ENCODE results near the gene QRICH1. TPM values are rescaled to one million over a fixed set of nuclear protein-coding genes. Genes with fewer than 3 reads are reported as not detected.

QRICH1 gene
- total and polyA plus RNA-seq, 10 donors: 35.9 to 127 (median 101) TPM

GRCh38 chr3:49022688-49023171 is 71.1 kb downstream of the QRICH1 start:
- Histone ChIP-seq H3K9me3 (no peaks in the 10 kb centered on the region), H3K36me3 (peaks cover 0 to 51% (median 39%) of the 10 kb centered on the region in 6 donors), H3K4me1 (peaks cover 26 to 88% (median 64%) of the 10 kb centered on the region in 6 donors), H3K27me3 (replicated peaks in 1 of 7) (no peaks in the 10 kb centered on the region), H3K27ac (peak overlapping the region; percentile 98 to 100 (median 100)), H3K4me3 (peak overlapping the region; percentile 67 to 96 (median 88))
- intact Hi-C loops (cut with DNase I; ENCODE audit: low total_unique reads): loop anchor here (10.0 kb wide), 1 partner anchor 82 kb away; the partner anchor contains the start of gene QARS1
- no peak for DNase-seq
- 18 to 33% (median 26%) methylated on average over 10 to 12 of the region's 12 CpGs for WGBS, 5 donors
- TF ChIP-seq POLR2A (IDR thresholded peaks at IDR 0.05) (no peak), POLR2AphosphoS5 (IDR thresholded peaks at IDR 0.05) (no peak), CTCF (IDR thresholded peaks at IDR 0.05 in 8 of 11, conservative IDR thresholded peaks at IDR 0.05 in 3 of 11) (no peak)

- Histone ChIP-seq H3K4me1 (peaks cover 32 to 88% (median 66%) of the 10 kb centered on the region in 6 donors), H3K4me3 (peak within 1 kb of the TSS; percentile 67 to 96 (median 88)), H3K27me3 (replicated peaks in 1 of 7) (no peaks in the 10 kb centered on the region), H3K9me3 (no peaks in the 10 kb centered on the region), H3K27ac (peak within 1 kb of the TSS; percentile 98 to 100 (median 100)), H3K36me3 (peaks cover 0 to 45% (median 36%) of the 10 kb centered on the region in 6 donors)
- intact Hi-C loops (cut with DNase I; ENCODE audit: low total_unique reads): loop anchor here (10.0 kb wide), 1 partner anchor 83 kb away; the partner anchor contains the start of gene QARS1
- 1 to 6% (median 1%) methylated on average over 10 to 83 of the region's 83 CpGs for WGBS, 5 donors
- TF ChIP-seq POLR2AphosphoS5 (IDR thresholded peaks at IDR 0.05) (peak; percentile 88 to 94 (median 91)), POLR2A (IDR thresholded peaks at IDR 0.05) (peak in 2 of 3 donors; percentile 68 to 77), CTCF (IDR thresholded peaks at IDR 0.05 in 8 of 11, conservative IDR thresholded peaks at IDR 0.05 in 3 of 11) (peak; percentile 94 to 100 (median 99))
- peak; percentile 99 for DNase-seq
Observed at GRCh38 chr3:49021813-49022687, 71.8 kb downstream of the QRICH1 start, which contains the start of gene NDUFAF3. Gene NDUFAF3, plus strand, starts transcription at chr3:49022121. Its CDS starts 24 bp downstream, at chr3:49022145.

- no peak for TF ChIP-seq CTCF (IDR thresholded peaks at IDR 0.05 in 8 of 11, conservative IDR thresholded peaks at IDR 0.05 in 3 of 11)
- TF ChIP-seq POLR2AphosphoS5 (IDR thresholded peaks at IDR 0.05): peak; percentile 95 to 100 (median 99)
- peak; percentile 90 to 99 (median 92) for TF ChIP-seq POLR2A (IDR thresholded peaks at IDR 0.05)
- Histone ChIP-seq H3K4me3 (peak overlapping the region; percentile 67 to 96 (median 88)), H3K9me3 (no peaks in the 10 kb centered on the region), H3K27ac (peak overlapping the region; percentile 98 to 100 (median 100)), H3K27me3 (replicated peaks in 1 of 7) (no peaks in the 10 kb centered on the region), H3K4me1 (peaks cover 32 to 90% (median 68%) of the 10 kb centered on the region in 6 donors), H3K36me3 (peaks cover 0 to 45% (median 33%) of the 10 kb centered on the region in 6 donors)
- intact Hi-C loops (cut with DNase I; ENCODE audit: low total_unique reads): loop anchor here (10.0 kb wide), 1 partner anchor 83 kb away; the partner anchor contains the start of gene QARS1
- WGBS, 5 donors: 0 to 2% (median 0%) methylated on average over 12 to 60 of the region's 60 CpGs
- peak; percentile 100 for DNase-seq
Observed at GRCh38 chr3:49021213-49021812, 72.6 kb downstream of the QRICH1 start.
